22Rv1 (cell line): ENCODE measurements around the gene SUPT3H.

ENCODE experiments used
- ZFX ChIP-seq: fragments of 450-650 bp; IDR thresholded peaks from 2 replicates; pipeline ENCODE4 v1.6.1; 2017; ENCODE audit warnings: antibody characterized with exemption, borderline replicate concordance
- TF ChIP-seq, protein P1 (sequence below): fragments of 450-650 bp; IDR thresholded peaks from 2 replicates; pipeline ENCODE4 v1.5.1; 2017; ENCODE audit warnings: mild to moderate bottlenecking

DNA sequence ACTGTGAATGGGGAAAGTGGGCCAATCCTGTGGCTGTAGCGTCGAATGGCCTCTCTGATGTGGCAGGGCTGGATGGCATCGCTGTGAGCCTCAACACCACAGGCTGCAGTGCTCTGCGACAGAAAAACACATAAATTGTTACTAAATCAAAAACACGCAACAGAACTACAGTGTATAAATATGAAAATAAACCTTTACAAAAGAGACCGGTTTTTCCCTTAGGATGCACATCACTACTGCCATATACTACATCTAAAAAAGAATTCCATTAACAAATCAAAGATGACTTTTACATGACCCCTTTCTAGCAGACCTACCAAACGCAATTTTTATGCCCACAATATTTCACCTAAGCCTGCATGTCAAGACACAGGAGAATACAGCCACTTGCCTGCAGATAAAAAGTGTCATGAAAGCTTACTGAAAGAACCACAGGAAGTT, 445.1 kb downstream of the SUPT3H start:
- TF ChIP-seq, protein P1, sequence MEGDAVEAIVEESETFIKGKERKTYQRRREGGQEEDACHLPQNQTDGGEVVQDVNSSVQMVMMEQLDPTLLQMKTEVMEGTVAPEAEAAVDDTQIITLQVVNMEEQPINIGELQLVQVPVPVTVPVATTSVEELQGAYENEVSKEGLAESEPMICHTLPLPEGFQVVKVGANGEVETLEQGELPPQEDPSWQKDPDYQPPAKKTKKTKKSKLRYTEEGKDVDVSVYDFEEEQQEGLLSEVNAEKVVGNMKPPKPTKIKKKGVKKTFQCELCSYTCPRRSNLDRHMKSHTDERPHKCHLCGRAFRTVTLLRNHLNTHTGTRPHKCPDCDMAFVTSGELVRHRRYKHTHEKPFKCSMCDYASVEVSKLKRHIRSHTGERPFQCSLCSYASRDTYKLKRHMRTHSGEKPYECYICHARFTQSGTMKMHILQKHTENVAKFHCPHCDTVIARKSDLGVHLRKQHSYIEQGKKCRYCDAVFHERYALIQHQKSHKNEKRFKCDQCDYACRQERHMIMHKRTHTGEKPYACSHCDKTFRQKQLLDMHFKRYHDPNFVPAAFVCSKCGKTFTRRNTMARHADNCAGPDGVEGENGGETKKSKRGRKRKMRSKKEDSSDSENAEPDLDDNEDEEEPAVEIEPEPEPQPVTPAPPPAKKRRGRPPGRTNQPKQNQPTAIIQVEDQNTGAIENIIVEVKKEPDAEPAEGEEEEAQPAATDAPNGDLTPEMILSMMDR = no peak
- TF ChIP-seq ZFX = no peak
